CD14-positive monocyte (primary cell): Measurements from ENCODE around the gene HSD17B10. TPM values are rescaled to one million over a fixed set of nuclear protein-coding genes. Genes with fewer than 3 reads are reported as not detected.

Experiments used
- DNase-seq, 3 donors: peaks; one replicate each; pipeline ENCODE4 v3.0.0-alpha.2; 2011 to 2022
- H2AFZ ChIP-seq: 2 replicates; pipeline ENCODE4 v1.6.0; 2012; ENCODE audit warnings: mild to moderate bottlenecking, low read depth, low read length, inconsistent platforms; ENCODE audit not compliant: insufficient read depth, poor library complexity, severe bottlenecking
- H3K27ac ChIP-seq, 2 donors: 1 replicate in 1 of 2; 2 replicates in 1 of 2; pipeline ENCODE4 v1.5.1; 2012 to 2013; ENCODE audit warnings: low read length in 2 of 2, control low read depth in 1 of 2, inconsistent platforms in 1 of 2, low read depth in 1 of 2, mild to moderate bottlenecking in 1 of 2
- H3K27me3 ChIP-seq, 2 donors: one replicate each; pipeline versions ENCODE4 v1.6.0 to v1.6.1; 2011 to 2013; ENCODE audit warnings: low read length in 2 of 2; ENCODE audit not compliant: control insufficient read depth in 2 of 2, insufficient read depth in 2 of 2
- H3K36me3 ChIP-seq, 2 donors: replicated peaks in 1 of 2; 1 replicate in 1 of 2; 2 replicates in 1 of 2; pipeline versions ENCODE4 v1.5.1 to v1.6.1; 2012 to 2013; ENCODE audit warnings: low read length in 2 of 2, control low read depth in 1 of 2, inconsistent platforms in 1 of 2, mild to moderate bottlenecking in 1 of 2; ENCODE audit not compliant: insufficient read depth in 2 of 2, control insufficient read depth in 1 of 2
- H3K4me1 ChIP-seq, 2 donors: 1 replicate in 1 of 2; 2 replicates in 1 of 2; pipeline versions ENCODE4 v1.5.1 to v1.6.1; 2012 to 2013; ENCODE audit warnings: low read length in 2 of 2, control low read depth in 1 of 2, inconsistent platforms in 1 of 2, mild to moderate bottlenecking in 1 of 2, moderate library complexity in 1 of 2; ENCODE audit not compliant: insufficient read depth in 2 of 2, control insufficient read depth in 1 of 2
- H3K4me2 ChIP-seq: replicated peaks from 2 replicates; pipeline ENCODE3; 2012; ENCODE audit warnings: low read length, moderate library complexity, mild to moderate bottlenecking; ENCODE audit not compliant: poor library complexity, severe bottlenecking; ENCODE audit errors: extremely low read depth
- H3K4me3 ChIP-seq, 3 experiments: fragments of 200-600 bp in 1 of 3; sonication (generic) in 1 of 3; replicated peaks in 1 of 3; 1 replicate in 2 of 3; 2 replicates in 1 of 3; pipeline ENCODE4 v1.5.1; 2011 to 2013; ENCODE audit warnings: low read length in 3 of 3, mild to moderate bottlenecking in 3 of 3, control low read depth in 2 of 3, low read depth in 2 of 3, inconsistent platforms in 1 of 3, moderate library complexity in 1 of 3
- H3K79me2 ChIP-seq: 2 replicates; pipeline ENCODE4 v1.6.0; 2012; ENCODE audit warnings: mild to moderate bottlenecking, control low read depth, inconsistent platforms, low read length, moderate library complexity; ENCODE audit not compliant: insufficient read depth
- H3K9ac ChIP-seq: 2 replicates; pipeline ENCODE4 v1.6.0; 2017; ENCODE audit warnings: low read length, mild to moderate bottlenecking; ENCODE audit not compliant: insufficient read depth, poor library complexity, severe bottlenecking
- H3K9me3 ChIP-seq, 2 donors: replicated peaks in 1 of 2; 1 replicate in 1 of 2; 2 replicates in 1 of 2; pipeline versions ENCODE4 v1.5.1 to v1.6.1; 2012 to 2013; ENCODE audit warnings: low read length in 2 of 2, control low read depth in 1 of 2; ENCODE audit not compliant: control insufficient read depth in 1 of 2, insufficient read depth in 1 of 2
- H4K20me1 ChIP-seq: 2 replicates; pipeline ENCODE4 v1.6.0; 2012; ENCODE audit warnings: mild to moderate bottlenecking, low read length, control low read depth, moderate library complexity; ENCODE audit not compliant: insufficient read depth
- H3K27ac Mint-ChIP-seq, 7 donors: one replicate each; pipeline ENCODE4 v1.8.0; 2020; ENCODE audit warnings: mild to moderate bottlenecking in 7 of 7, mixed read lengths in 7 of 7, moderate library complexity in 6 of 7, inconsistent platforms in 2 of 7
- H3K27me3 Mint-ChIP-seq, 3 donors: one replicate each; pipeline ENCODE4 v1.8.0; 2021 to 2022; ENCODE audit warnings: low read depth in 3 of 3, mild to moderate bottlenecking in 3 of 3, mixed read lengths in 3 of 3, moderate library complexity in 3 of 3, inconsistent platforms in 1 of 3
- H3K36me3 Mint-ChIP-seq, 2 donors: one replicate each; pipeline ENCODE4 v1.8.0; 2020; ENCODE audit warnings: mixed read lengths in 2 of 2, inconsistent platforms in 1 of 2, mild to moderate bottlenecking in 1 of 2
- H3K4me1 Mint-ChIP-seq: one replicate; pipeline ENCODE4 v1.8.0; 2020; ENCODE audit warnings: mild to moderate bottlenecking, mixed read lengths
- H3K4me3 Mint-ChIP-seq, 2 donors: one replicate each; pipeline ENCODE4 v1.8.0; 2020; ENCODE audit warnings: mild to moderate bottlenecking in 2 of 2, mixed read lengths in 2 of 2, moderate library complexity in 1 of 2
- H3K9me3 Mint-ChIP-seq, 7 donors: one replicate each; pipeline ENCODE4 v1.8.0; 2020 to 2022; ENCODE audit warnings: mixed read lengths in 7 of 7, mild to moderate bottlenecking in 6 of 7, moderate library complexity in 6 of 7, inconsistent platforms in 2 of 7
- WGBS: methylation state at CpG from one replicate; pipeline ENCODE4 v1.1.5; 2013; ENCODE audit warnings: missing lambda C conversion rate; ENCODE audit not compliant: insufficient coverage; 5-methylcytosine and 5-hydroxymethylcytosine counted together
- intact Hi-C, 2 donors: fragments of 100-400 bp; cut with micrococcal nuclease; formaldehyde crosslinking; loops; one replicate each; pipeline versions ENCODE4 v1.15.0 to v1.15.1; 2023
- polyA plus RNA-seq, 3 donors: library from polyadenylated mRNA; depleted of rRNA in 1 of 3; unstranded in 2 of 3; stranded (reverse) in 1 of 3; fragments of 300-500 nt in 2 of 3; fragments of >200 nt in 1 of 3; fragmentation: Illumina TruSeq in 2 of 3; gene quantifications; 1 replicate in 2 of 3; 2 replicates in 1 of 3; pipeline ENCODE4 v1.2.3, GENCODE V29; 2012 to 2021
- TF ChIP-seq, protein P1 (sequence below): fragments of 200-600 bp; IDR thresholded peaks from one replicate; pipeline ENCODE4 v1.8.0; 2022; ENCODE audit warnings: antibody characterized with exemption, mild to moderate bottlenecking

HSD17B10 gene
- polyA plus RNA-seq, 3 donors, result 93.2 to 163 (median 136) TPM

DNA sequence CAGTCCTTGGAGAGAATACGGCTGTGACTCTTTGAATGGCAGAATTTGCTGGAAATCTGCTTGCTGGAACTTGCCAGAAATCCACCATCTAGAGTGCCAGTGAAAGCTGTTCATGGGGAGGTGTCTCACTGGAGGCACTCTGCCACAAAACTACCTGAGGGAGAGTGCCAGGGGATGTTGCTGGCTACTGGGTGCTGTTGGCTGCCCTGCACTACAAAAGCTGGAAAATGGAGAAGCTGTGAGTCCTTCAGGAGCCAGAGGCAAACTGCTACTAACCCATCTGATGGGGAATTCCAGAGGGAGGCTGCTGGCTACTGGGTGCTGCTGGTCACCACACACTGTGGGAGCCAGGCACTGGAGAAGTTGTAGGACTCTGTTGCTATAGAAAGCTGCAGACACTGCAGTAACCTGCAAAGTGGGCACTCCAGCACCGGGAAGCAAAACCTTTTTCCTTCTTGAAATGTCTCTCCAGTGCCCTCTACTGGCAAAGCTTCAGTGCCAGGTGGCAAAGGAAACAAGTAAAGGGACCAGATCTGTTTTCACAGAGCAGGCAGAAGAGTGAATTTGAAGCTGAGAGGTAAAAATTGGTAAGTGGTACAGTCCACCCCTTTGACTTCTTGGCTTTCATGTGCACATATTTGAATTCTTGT, 47.8 kb upstream of the HSD17B10 start:
- intact Hi-C loops, result no loop called here
- H3K9me3 ChIP-seq, result no peaks in the 10 kb centered on the region
- no peaks in the 10 kb centered on the region for H3K79me2 ChIP-seq
- H3K9ac ChIP-seq, result no peak overlapping the region
- peak overlapping the region; percentile 25 for H2AFZ ChIP-seq
- peak overlapping the region; percentile 15 for H3K4me2 ChIP-seq
- no peak overlapping the region for H3K4me3 ChIP-seq
- TF ChIP-seq, protein P1, sequence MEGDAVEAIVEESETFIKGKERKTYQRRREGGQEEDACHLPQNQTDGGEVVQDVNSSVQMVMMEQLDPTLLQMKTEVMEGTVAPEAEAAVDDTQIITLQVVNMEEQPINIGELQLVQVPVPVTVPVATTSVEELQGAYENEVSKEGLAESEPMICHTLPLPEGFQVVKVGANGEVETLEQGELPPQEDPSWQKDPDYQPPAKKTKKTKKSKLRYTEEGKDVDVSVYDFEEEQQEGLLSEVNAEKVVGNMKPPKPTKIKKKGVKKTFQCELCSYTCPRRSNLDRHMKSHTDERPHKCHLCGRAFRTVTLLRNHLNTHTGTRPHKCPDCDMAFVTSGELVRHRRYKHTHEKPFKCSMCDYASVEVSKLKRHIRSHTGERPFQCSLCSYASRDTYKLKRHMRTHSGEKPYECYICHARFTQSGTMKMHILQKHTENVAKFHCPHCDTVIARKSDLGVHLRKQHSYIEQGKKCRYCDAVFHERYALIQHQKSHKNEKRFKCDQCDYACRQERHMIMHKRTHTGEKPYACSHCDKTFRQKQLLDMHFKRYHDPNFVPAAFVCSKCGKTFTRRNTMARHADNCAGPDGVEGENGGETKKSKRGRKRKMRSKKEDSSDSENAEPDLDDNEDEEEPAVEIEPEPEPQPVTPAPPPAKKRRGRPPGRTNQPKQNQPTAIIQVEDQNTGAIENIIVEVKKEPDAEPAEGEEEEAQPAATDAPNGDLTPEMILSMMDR, result peak; percentile 63
- H3K4me1 Mint-ChIP-seq, result peaks cover 15% of the 10 kb centered on the region
- H3K36me3 ChIP-seq, result no peaks in the 10 kb centered on the region
- H3K9me3 Mint-ChIP-seq, result peaks cover 0 to 7% (median 0%) of the 10 kb centered on the region in 7 donors
- H3K27ac ChIP-seq, result no peak overlapping the region
- peaks cover 6 to 9% of the 10 kb centered on the region in 2 donors for H3K4me1 ChIP-seq
- H4K20me1 ChIP-seq, result no peaks in the 10 kb centered on the region
- WGBS, result no CpG with 5 or more reads among the region's 2 CpGs
- peak overlapping the region in 1 of 7 donors; percentile 11 for H3K27ac Mint-ChIP-seq
- H3K27me3 Mint-ChIP-seq, result peaks cover 0 to 31% (median 0%) of the 10 kb centered on the region in 3 donors
- H3K36me3 Mint-ChIP-seq, result no peaks in the 10 kb centered on the region
- peak; percentile 19 to 29 (median 20) for DNase-seq
- H3K4me3 Mint-ChIP-seq, result no peak overlapping the region
- peaks cover 0 to 6% of the 10 kb centered on the region in 2 donors for H3K27me3 ChIP-seq

DNA sequence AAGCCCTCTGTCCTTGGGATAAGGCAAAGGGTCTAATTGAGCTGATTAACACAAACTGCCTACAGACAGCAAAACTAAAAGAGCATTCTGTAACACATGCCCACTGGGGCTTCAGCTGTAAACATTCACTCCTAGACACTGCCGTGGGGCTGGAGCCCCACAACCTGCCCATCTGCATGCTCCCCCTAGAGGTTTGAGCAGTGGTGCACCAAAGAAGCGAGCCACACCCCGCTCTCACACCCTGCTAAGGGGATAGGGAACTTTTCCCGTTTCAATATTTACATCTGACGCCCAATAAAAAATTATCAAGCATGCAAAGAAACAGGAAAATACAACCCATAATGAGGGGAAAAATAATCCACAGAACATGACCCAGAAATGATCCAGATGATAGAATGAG, 46.9 kb upstream of the HSD17B10 start:
- Histone ChIP-seq H4K20me1 (no peaks in the 10 kb centered on the region), H3K79me2 (no peaks in the 10 kb centered on the region), H3K4me3 (no peak overlapping the region), H3K27me3 (peaks cover 0 to 6% of the 10 kb centered on the region in 2 donors), H3K9me3 (no peaks in the 10 kb centered on the region), H3K9ac (no peak overlapping the region), H3K4me1 (peaks cover 6 to 9% of the 10 kb centered on the region in 2 donors), H3K4me2 (no peak overlapping the region), H3K36me3 (no peaks in the 10 kb centered on the region), H2AFZ (no peak overlapping the region), H3K27ac (no peak overlapping the region)
- H3K27me3 Mint-ChIP-seq, result peaks cover 0 to 35% (median 0%) of the 10 kb centered on the region in 3 donors
- no CpG with 5 or more reads among the region's 5 CpGs for WGBS
- H3K27ac Mint-ChIP-seq, result no peak overlapping the region
- TF ChIP-seq, protein P1, result peak; percentile 40
- peaks cover 15% of the 10 kb centered on the region for H3K4me1 Mint-ChIP-seq
- H3K9me3 Mint-ChIP-seq, result peaks cover 0 to 7% (median 0%) of the 10 kb centered on the region in 7 donors
- no peak for DNase-seq
- intact Hi-C loops, result no loop called here
- H3K36me3 Mint-ChIP-seq, result no peaks in the 10 kb centered on the region
- H3K4me3 Mint-ChIP-seq, result no peak overlapping the region
